ENCODE data around the gene MAP3K4. TPM values are rescaled to one million over a fixed set of nuclear protein-coding genes. Genes with fewer than 3 reads are reported as not detected.

Gene MAP3K4
- total and polyA plus RNA-seq, 2 of the 8 experiments (the other 6 are each of a cell fraction or from before 2014, with no cell fraction given), result 16.6 to 51.6 TPM

DNA sequence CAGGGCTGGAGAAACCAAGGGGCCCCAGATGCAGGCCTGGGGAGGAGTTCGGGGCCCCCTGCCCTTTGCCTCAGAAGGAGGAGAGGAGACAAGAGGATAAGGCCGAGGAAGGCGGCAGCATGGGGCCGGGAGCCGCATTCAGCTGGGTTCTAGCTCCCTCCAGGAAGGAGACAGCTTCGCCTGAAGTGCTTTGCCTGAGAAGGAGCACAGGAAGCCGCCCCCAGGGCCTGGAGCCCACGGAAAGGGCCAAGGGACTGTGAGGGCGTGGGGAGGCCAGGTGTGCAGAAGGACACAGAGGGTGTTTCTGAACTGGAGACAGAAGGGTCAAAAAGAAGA lies 160.9 kb downstream of the MAP3K4 start:
- POLR2A ChIA-PET (ENCODE audit: partially characterized antibody), result no interaction called here
- Histone ChIP-seq H3K79me1 (ENCODE audit: low read depth, low read length) (no peaks in the 10 kb centered on the region; the same call in 1 of the 2 replicates), H3K36me3 (ENCODE audit: control insufficient read depth in 2 of 4, insufficient read depth in 4 of 4, low read length in 3 of 4) (peaks cover 0 to 25% (median 9%) of the 10 kb centered on the region in 4 experiments; a peak in 6 of 8 replicates), H3K4me2 (ENCODE audit: insufficient read depth in 1 of 2, low read depth in 2 of 2, low read length in 2 of 2) (no peak overlapping the region), H2AFZ (ENCODE audit: low read length) (no peak overlapping the region), H3K9ac (replicated peaks in 1 of 4; ENCODE audit: extremely low read depth in 1 of 4, low read depth in 3 of 4, low read length in 3 of 4) (no peak overlapping the region), H2AK5ac (ENCODE audit: low read depth, low read length) (no peak overlapping the region), H3K4ac (replicated peaks; ENCODE audit: insufficient read length, low read depth, low read length) (no peak overlapping the region), H2BK12ac (ENCODE audit: low read depth, low read length) (no peak overlapping the region), H3K27ac (ENCODE audit: low read depth, low read length) (no peak overlapping the region), H3K9me3 (ENCODE audit: insufficient read depth in 2 of 2, low read depth in 1 of 2, low read length in 1 of 2) (0 out of 4 replicates have a peak, but pooled peaks cover 0 to 4% of the 10 kb centered on the region in 2 experiments), H4K91ac (replicated peaks; ENCODE audit: insufficient read length, low read length) (no peak overlapping the region), H3K18ac (ENCODE audit: extremely low read depth, low read length) (no peak overlapping the region), H3K4me1 (replicated peaks in 1 of 4; ENCODE audit: control insufficient read depth in 3 of 4, insufficient read depth in 4 of 4, low read length in 3 of 4) (no peaks in the 10 kb centered on the region), H3K27me3 (replicated peaks in 1 of 4; ENCODE audit: control insufficient read depth in 3 of 4, extremely low read depth in 1 of 4, insufficient read depth in 3 of 4, low read length in 3 of 4) (no peaks in the 10 kb centered on the region), H4K8ac (ENCODE audit: extremely low read depth, insufficient read depth, low read length) (peak overlapping the region; percentile 19; the same call in 1 of the 2 replicates), H2BK15ac (ENCODE audit: low read length) (no peak overlapping the region), H3K14ac (ENCODE audit: insufficient read length) (no peak overlapping the region), H3K23ac (ENCODE audit: insufficient read length) (no peak overlapping the region), H4K20me1 (replicated peaks in 1 of 2; ENCODE audit: control insufficient read depth in 1 of 2, insufficient read depth in 2 of 2, low read length in 2 of 2) (peaks cover 2 to 7% of the 10 kb centered on the region in 2 experiments), H3K23me2 (ENCODE audit: low read depth, low read length) (no peaks in the 10 kb centered on the region), H3K79me2 (ENCODE audit: control insufficient read depth in 1 of 2, insufficient read depth in 2 of 2, low read length in 2 of 2) (no peaks in the 10 kb centered on the region), H2BK120ac (replicated peaks; ENCODE audit: low read depth, low read length) (no peak overlapping the region), H2BK5ac (ENCODE audit: low read depth, low read length) (no peak overlapping the region), H3K4me3 (ENCODE audit: extremely low read depth in 1 of 4, insufficient read depth in 2 of 4, low read depth in 3 of 4, low read length in 4 of 4) (no peak overlapping the region), H4K5ac (ENCODE audit: insufficient read length, low read depth, low read length) (no peak overlapping the region), H3K56ac (replicated peaks; ENCODE audit: insufficient read length, low read depth, low read length) (no peak overlapping the region), H2BK20ac (ENCODE audit: low read length) (no peak overlapping the region)
- CTCF ChIA-PET (ENCODE audit: partially characterized antibody), result interaction anchor here (0.7 to 5.8 kb wide), 9 partner anchors 13 to 221 kb away, joined by 3 to 40 read pairs (median 7); no protein-coding TSS in a partner anchor
- FAIRE-seq (no peak), DNase-seq (ENCODE audit: low read depth in 1 of 2, low spot score in 2 of 2) (no peak)
- WGBS, 2 experiments (ENCODE audit: extremely low coverage in 1 of 2, insufficient coverage in 1 of 2, insufficient read length in 1 of 2, insufficient replicate concordance in 2 of 2, low coverage in 1 of 2, low lambda C conversion rate in 2 of 2, missing lambda C conversion rate in 1 of 2), result 85% methylated on average over 9 of the region's 9 CpGs; no CpG with 5 or more reads in 1 of the 2 experiments
- no peak for TF ChIP-seq YY1 (IDR thresholded peaks at IDR 0.05; ENCODE audit: low read depth, low read length)
- no peak for TF ChIP-seq NANOG (IDR thresholded peaks at IDR 0.05; ENCODE audit: insufficient read depth, low read depth, low read length, poor library complexity, severe bottlenecking)
- TF ChIP-seq KDM5A (IDR thresholded peaks at IDR 0.05; ENCODE audit: low read length), result no peak
- no peak for TF ChIP-seq HDAC2 (IDR thresholded peaks at IDR 0.05; ENCODE audit: borderline replicate concordance in 1 of 2, low read depth in 2 of 2, low read length in 2 of 2)
- no peak for TF ChIP-seq CHD1 (IDR thresholded peaks at IDR 0.05; ENCODE audit: low read depth, low read length)
- no peak for TF ChIP-seq CBX8 (IDR thresholded peaks at IDR 0.05; ENCODE audit: borderline replicate concordance, low read depth, low read length)
- no peak for TF ChIP-seq GTF2F1 (IDR thresholded peaks at IDR 0.05; ENCODE audit: borderline replicate concordance, low read depth, low read length)
- no peak for TF ChIP-seq TAF7 (optimal IDR thresholded peaks at IDR 0.05; ENCODE audit: borderline replicate concordance, low read depth, low read length)
- no peak for TF ChIP-seq SIN3A (conservative IDR thresholded peaks at IDR 0.05 in 1 of 2, IDR thresholded peaks at IDR 0.05 in 1 of 2; ENCODE audit: low read depth in 1 of 2, low read length in 2 of 2)
- no peak for TF ChIP-seq TEAD4 (IDR thresholded peaks at IDR 0.05; ENCODE audit: low read depth, low read length)
- no peak for TF ChIP-seq SRF (IDR thresholded peaks at IDR 0.05; ENCODE audit: low read depth, low read length)
- no peak for TF ChIP-seq JUND (IDR thresholded peaks at IDR 0.05; ENCODE audit: low read length)
- no peak for TF ChIP-seq NRF1 (IDR thresholded peaks at IDR 0.05; ENCODE audit: low read depth, low read length)
- no peak for TF ChIP-seq SIX5 (IDR thresholded peaks at IDR 0.05; ENCODE audit: low read depth, low read length)
